ENCODE measurements around the gene PLEKHG5.
A peak's percentile ranks its signal among the peaks of the same experiment; 100 is the strongest.
"Not testable (repeated sequence)": the region's sequence is repeated elsewhere in the genome, so short reads cannot be mapped to it uniquely, and the experiment has no call there.

PLEKHG5 gene

DNA sequence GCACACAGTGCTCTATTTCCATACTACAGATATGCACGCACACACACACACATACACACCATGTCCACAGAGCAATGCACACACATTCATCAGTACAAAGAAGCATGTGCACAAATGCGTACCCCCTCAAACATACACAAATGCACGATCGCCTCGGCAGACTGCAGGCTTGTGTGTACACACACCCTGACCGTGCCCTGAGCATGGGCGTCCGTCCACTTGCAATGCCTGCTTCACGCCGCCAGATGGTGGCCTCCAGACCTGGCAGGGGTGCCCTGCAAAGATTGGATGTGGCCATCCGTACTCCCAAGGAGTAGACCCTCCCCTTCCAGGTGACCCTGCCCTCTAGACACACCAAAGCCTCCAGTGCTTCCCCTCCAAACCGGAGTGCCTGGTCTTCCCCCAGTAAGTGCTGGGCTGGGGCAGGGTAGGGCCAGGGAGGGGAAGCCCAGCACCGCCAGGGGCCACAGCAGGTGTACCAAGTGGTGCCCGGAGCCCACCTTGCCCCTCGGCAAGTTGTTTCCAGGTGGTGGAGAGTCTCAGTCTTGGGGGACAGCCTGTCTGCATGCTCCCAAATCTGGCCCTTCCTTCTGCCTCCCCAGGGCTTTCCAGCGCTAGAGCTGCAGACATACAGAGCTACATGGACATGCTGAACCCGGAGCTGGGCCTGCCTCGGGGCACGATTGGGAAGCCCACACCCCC, 46.3 kb downstream of the PLEKHG5 start:
- DNase-seq: no peak

DNA sequence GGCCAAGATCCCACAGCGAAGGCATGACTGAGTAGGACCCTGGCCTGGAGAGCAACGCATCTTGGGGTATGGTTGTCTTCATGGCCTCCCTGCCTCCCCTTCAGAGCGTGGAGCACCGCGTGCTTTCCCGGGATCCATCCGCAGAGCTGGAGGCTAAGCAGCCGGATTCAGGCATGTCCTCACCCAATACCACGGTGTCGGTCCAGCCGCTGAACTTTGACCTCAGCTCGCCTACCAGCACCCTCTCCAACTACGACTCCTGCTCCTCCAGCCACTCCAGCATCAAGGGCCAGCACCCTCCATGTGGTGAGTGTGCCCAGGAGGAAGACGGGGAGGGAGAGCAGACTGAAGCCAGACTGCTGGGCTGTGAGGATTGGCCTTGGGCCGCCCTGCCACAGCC, 47.1 kb downstream of the PLEKHG5 start:
- DNase-seq: no peak

DNA sequence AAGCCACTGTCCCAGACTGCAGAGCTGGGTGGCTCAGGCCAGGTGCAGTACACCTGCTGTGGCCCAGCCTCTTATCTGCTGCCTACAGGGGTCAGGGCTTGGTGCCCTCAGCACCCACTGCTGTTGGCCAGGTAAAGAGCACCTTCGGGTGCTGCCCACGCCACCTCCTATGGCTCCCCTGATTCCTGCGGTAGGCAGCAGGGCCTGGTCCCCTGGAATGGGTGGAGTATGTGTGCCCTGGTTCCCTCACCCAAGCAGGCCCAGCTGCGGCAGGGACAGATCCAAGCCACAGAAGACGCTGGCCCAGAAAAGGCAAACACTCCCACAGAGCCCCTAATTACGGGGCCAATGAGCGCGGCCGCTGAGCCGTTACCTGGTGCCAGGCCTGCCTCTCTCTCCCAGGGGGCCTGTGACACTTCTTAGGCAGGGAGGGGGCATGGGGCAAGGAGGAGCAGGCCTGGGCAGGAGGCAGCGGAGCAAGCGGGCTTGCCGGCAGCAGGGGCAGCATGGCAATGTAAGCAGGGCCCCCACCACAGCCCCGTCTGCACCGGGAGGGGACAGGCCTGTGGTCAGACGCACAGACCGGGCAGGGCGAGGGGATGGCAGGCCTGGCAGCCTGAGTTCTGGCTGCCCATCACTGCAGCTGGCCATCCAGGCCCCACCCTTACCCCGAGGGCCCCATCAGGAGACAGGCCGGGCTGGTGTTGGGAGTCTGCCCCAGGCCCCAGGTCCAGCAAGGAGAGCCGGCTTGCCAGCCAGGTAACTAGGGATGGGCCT, 47.9 kb downstream of the PLEKHG5 start:
- DNase-seq: no peak

DNA sequence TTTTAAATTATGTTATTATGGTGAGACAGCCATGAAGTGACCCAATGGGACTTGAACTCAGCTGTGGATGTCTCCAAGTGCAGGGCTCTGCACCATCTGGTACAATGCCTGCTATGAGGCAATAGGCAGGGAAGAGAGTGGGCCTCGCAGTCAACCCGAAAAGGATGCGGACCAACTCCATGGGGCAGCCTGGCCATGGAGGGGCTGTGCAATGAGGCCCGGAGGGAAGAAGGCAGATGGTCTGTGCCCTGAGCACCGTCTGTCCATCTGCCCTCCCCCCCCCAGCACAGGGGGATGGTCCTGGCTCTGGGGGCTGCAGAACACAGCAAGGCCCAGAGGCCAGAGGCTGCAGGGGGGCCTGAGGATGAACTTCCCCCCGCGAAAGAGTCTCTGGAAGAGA, 49.9 kb downstream of the PLEKHG5 start:
- DNase-seq: no peak

DNA sequence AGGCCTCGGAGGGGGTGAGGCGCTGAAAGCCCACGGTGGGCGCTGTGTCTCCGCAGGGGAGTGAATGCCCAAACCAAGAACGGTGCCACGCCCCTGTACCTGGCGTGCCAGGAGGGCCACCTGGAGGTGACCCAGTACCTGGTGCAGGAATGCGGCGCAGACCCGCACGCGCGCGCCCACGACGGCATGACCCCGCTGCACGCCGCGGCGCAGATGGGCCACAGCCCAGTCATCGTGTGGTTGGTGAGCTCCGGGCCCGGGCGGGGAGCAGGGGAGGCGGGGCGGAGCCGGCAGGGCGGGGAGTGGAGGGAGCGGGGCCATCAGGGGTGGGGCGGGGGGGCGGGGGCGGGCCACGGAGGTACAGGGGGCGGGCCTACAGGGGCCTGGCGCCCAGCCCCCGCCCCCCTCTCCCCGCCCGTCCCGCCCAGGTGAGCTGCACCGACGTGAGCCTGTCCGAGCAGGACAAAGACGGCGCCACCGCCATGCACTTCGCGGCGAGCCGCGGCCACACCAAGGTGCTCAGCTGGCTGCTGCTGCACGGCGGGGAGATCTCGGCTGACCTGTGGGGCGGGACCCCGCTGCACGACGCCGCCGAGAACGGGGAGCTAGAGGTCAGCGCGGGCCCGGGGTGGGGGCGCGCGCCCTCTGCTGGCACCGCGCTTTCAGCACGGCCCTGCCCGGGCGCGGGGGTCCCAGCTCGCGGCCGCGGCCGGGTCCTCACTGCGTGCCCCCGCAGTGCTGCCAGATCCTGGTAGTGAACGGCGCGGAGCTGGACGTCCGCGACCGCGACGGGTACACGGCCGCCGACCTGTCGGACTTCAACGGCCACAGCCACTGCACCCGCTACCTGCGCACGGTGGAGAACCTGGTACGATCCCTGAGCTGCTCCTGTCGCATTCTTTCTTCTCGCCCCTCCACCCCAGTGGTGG, 51.0 kb downstream of the PLEKHG5 start:
- peak; percentile 56 to 71 for DNase-seq

DNA sequence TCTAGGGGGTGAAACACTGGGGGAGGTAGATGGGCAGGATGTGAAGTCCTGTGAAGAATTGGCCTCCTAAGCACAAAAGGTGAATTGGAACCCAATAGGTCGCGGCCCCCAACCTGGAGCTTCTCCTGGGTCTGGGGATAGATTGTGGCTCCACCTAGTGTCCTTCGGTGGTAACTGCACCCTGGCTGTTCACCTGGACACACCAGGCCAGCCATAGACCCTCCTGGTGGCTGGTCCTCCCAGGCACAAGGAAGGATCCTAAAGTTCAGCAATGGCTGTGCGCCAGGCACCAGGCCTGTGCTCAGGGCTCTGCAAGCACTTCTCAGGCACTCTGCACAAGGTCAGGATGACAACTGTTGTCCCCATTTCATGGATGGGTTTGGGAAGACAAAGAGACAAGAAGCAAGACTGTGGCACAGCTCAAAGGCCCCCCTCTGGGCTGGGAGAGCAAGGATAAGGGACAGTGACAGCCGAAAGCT, 53.4 kb downstream of the PLEKHG5 start:
- DNase-seq: peak; percentile 67 to 73

DNA sequence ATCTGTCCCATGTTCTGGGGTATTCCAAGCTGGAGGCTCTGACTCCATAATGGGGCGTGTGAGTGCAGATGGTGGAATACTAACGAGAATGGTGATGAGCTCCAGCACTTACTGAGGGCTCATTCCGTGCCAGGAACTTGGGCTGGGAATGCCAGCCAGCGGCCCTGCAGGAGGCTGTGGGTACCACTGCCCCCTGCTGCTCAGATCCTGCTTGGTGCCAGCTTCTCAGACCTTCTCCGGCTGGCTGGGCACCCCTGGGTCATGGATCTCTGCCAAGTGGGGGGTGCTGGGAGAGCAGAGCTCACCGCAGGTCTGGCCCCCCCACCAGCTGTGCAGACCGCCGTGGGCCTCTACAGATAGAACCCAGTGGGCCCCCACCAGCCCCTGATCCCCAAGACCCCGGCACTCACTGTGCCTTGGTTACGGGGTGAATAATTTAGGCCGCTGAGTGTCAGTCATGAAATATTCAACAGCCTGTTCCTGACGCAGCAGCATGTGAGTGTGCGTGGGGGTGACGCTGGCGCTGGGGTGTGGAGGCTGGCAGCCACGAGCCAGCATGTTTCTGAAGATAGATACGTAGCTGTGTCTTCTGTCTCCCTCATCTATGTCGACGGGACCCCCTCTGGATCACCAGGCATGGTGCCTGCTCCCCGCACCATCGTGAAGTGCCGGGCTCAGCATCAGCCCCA, 54.3 kb downstream of the PLEKHG5 start:
- DNase-seq: not testable (repeated sequence)

DNA sequence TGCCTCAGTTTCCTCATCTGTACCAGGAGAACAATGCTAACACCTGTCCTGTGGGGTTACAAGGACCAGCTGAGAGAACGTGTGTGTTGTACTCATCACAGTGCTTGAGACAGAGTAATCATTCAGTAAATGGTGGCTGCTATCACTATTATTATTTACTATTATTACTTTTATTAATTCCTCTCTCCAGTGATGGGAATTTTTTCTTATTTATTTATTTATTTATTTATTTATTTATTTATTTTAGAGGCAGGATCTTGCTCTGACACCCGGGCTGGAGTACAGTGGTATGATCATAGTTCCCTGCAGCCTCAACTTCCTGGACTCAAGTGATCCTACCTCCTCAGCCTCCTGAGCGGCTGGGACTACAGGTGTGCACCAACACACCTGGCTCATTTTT, 55.2 kb downstream of the PLEKHG5 start:
- DNase-seq: not testable (repeated sequence)

DNA sequence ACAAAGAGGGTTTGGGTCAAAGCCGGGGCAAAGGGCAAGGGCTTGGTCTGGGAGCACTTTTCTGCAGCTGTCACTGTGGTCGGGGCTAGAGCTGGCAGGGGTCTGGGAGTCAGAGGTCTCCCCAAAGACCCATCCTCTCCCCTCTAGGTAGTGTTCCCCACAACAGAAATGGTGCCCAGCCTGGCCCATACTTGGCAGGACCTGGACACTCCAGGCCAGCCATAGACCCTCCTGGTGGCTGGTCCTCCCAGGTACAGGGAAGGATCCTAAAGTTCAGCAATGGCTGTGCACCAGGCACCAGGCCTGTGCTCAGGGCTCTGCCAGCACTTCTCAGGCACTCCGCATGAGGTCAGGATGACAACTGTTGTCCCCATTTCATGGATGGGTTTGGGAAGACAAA, 55.9 kb downstream of the PLEKHG5 start:
- DNase-seq: no peak

DNA sequence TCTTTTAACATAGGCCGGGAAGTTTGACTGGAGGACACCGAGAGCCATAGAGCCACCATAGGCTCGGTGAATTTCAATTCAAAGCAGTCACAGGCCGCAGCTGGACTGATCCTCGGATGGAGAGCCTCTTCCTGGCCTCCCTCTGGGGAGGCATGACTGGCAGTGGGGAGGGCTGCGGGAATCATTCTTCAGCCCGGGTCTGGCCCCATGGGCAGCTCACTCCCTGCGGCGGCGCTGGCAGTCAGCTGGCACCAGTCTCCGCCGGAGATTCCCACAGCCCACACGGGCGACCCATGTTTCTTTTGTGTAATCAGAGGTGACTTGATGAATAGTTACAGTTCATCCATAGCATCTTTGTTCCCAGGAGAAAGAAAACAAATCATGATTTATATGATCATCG, 56.3 kb downstream of the PLEKHG5 start:
- DNase-seq: no peak

DNA sequence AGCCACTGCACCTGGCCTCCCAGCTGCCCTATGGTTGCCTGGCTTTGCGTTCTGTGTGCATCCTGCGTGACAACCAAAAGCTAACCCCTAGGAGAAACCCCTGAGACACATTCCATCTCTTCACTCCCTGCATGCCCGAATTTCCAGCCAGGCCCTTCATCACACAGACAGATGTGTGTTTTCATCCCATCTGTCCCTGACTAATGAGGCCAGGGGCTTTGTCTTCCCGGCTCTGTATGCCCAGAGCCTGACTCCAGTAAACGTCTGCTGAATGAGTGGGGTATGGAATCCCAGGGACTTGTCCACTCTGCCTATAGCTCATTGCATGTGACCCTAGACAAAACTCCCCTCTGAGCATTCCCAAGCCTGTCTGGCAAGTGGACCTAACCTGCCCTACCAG, 57.3 kb downstream of the PLEKHG5 start:
- no peak for DNase-seq

DNA sequence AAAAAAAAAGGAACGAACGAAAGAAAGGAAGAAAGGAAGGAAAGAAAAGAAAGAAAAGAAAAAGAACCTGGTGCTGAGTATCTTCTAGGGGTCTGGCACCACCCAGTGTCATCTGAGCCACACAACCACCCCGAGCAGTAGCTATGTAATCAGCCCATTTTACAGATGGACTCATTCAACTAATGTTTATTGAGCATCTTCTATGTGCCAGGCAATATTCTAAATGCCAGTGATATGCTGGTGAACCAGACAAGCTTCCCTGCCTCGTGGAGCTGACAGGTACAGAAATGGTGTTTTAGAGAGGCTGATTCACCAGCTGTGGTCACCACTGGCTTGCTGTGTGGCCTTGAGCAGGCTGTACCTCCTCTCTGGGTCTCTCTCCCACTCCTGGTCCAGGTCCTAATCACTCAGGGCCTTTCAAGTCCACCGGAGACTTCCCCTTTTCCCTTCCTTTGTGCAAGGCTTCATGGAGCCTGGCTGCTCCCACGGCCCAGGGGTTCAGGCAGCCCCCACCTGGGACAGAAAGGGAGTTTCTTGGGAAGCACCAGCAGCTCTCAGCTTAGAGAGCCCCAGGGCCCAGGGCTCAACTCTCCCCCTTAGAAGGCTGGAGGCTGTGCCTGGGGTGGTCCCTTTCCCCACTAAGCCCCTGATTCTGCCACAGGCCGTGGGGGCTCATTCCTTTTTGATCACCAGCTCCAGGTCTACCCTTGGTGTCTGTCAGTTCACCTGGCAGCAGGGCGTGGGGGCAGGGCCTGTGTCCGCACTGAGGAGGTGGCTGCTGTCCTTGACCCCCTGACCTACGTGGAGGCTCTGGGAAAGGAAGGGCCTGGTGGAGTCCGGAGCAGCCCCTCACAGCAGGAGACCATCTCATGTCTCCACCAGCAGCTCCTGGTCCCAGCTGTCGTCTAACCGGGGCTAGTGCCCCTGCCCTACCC, 59.6 kb downstream of the PLEKHG5 start:
- DNase-seq: not testable (repeated sequence)

DNA sequence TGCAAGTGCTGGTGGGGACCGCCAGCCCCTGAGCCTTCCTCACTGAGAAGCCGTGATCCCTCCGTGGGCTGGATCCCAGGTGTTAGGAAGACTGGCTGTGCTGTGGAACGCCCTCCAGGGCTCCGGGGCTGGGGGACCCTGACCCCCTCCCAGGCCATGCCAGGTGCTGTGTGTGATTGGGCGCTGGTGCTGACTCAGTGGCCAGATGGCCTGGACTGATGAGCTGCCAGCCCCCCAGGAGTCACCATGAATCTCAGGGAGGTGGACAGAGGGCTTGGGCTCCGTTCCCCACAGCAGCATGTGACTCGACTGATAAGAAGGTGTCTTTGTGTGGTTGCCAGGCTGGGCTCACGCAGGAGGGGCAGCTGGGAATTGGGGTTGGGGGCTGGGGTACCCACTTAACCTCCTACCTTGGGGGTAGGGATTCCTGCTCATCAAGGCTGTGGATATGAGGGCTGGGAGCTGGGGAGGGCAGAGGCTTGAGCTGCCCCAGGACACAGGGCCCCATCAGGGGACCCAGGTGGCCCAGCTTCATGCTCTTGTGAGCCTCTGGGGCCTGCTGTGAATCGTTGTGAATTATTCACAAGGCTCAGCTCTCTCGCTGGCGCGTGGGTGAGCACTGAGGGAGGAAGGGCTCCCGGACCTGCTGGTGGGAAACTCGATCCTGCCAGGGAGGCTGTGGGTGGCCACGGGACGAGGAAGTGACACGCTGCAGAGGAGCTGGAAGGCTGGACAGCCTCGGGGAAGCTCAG, 61.6 kb downstream of the PLEKHG5 start:
- DNase-seq: not testable (repeated sequence)

DNA sequence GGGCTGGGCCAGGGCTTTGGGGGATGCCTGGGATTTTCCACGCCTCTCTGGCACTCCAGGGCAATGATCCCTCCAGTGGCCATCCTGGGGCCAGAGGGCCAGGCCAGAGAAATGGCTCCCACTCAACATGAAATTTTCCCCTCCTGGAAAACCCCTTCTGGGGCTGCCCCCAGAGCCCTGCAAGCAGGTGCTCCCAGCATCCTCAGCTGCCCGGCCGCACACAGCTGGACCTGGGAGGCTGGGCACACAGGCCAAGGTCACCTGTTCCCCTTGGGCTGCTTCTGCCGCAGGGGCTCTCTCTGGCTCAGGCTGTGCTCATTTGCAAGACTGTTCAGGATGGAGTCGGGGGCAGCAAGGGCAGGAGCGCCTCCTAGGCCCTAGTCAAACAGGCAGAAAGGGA, 63.0 kb downstream of the PLEKHG5 start:
- DNase-seq: not testable (repeated sequence)

DNA sequence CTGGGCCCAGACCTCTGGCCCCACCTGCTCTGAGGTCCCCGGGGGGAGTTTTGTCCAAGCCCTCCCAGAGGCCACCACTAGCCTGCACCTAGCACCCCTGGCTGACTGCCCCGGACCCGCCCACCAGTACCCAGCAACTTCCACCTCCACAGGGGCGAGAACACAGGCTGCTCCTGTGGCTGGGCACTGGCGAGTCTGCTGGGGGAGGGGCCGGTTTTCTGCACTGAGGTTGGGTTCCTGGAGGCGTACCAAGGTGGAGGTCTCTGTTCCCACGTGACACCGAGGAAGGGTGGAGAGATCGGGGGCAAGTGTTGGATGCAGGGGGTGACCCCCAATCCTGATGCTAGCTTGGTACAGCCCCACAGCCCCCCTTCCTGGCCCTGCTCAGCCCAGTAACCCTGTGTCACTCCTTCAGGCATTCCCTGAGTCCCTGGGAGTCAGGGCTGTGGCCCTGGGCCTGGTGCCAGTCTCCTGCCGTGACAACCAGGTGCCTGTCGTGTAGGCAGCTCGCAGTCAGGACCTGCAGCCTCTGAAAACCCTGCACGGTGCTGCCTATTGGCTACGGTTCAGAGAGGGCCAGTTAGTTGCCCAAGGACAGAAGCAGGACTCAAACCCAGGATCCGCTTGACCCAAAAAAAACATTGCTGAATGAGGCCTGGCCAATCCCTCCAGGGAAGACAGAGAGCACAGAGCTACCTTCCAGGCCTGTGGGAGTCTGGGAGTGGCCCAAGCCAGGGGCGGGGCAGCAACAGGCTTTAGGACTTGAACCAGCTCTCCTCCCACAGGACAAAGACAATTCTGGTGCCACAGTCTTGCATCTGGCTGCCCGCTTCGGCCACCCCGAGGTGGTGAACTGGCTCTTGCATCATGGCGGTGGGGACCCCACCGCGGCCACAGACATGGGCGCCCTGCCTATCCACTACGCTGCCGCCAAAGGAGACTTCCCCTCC, 63.8 kb downstream of the PLEKHG5 start:
- no peak for DNase-seq

DNA sequence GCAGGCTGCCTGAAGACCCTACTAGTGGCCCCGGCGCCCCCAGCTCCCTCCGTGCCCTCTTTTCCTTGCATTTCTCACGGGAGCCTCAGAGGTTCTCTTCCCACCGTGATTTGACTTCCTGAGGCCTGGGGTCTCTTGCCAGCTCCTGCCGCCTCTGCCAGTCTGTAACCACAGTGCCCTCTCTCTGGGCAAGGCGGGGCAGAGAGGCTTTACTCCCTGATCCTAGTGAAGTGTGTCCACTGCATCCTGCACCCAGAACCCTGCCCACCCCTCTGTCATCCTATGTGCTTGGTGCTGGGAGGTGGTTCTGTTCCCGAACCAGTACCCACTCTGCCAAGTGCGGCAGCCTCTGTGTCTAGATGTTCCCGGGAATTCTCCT, 64.5 kb downstream of the PLEKHG5 start:
- DNase-seq: no peak

DNA sequence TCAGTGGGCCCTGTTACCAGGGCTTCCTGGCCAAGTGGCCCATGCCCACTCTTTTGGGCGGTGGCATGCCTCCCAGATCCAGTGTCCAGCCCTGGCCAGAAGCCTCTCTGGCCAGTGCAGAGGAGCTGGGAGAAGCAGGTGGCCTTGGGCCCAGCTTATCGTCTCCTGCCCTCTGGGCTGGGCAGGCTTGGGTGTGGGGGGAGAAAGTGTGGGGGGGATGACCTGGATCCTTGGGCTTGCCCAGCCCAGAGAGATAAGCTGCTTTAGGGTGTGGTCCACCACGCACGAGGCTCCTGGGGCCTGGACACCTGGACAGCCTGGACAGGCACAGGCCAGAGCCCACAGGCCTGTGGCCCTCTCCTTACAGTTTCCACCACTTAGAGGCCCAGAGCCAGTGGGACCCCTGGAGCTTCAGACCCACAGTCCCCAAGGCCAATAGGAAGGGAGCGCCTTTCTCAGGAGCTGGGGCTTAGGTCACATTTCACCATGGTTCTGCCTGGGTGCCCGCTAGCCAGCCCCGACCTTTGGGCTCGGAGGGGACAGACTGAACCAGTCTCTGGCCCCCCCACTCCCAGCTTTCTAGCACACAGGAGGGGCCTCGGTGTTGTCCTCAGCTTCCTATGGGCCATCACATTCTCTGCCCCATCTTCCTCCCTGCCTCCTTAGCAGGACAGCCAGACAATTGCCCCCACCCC, 65.0 kb downstream of the PLEKHG5 start:
- DNase-seq: no peak

DNA sequence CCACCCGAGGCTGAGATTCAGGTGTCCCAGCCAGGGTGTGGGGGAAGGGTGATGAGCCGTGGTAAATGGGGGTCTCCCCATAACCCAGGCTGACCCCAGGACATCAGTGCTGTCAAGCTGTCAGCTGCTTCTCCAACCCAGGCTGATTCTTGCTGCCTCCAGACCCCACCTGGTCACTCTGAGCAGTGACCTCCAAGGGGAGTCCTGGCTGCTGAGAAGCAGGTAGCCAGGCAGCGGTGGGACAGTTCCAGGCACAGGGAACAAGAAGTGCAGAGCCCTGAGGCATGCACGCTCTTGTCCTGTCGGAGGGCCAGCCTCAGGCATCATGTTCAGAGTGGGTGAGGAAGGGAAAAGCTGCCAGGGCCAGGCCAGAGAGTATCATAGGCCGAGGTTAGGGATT, 65.8 kb downstream of the PLEKHG5 start:
- no peak for DNase-seq

All from stimulated activated CD4-positive, alpha-beta T cell treated with anti-CD3 and anti-CD28 coated beads, Interleukin-2, amount 100 ng/mL, for 48 hours (primary cell).